ENCODE measurements around the gene CDYL.

DNA sequence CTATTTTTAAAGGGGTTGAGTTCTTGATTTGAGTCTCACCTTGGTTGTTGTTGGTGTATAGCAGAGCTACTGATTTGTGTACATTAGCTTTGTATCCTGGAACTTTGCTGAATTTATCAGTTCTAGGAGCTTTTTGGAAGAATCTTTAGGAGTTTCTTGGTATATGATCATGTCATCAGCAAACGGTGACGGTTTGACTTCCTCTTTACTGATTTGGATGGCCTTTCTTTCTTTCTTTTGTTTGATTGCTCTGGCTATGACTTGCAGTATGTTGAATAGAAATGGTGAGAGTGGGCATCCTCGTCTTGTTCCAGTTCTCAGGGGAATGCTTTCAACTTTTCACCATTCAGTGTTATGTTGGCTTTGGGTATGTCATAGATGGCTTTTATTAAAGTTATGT lies 64.0 kb downstream of the CDYL start:
- no peak for TF ChIP-seq POLR2A (IDR thresholded peaks at IDR 0.05)
- TF ChIP-seq, protein P1, sequence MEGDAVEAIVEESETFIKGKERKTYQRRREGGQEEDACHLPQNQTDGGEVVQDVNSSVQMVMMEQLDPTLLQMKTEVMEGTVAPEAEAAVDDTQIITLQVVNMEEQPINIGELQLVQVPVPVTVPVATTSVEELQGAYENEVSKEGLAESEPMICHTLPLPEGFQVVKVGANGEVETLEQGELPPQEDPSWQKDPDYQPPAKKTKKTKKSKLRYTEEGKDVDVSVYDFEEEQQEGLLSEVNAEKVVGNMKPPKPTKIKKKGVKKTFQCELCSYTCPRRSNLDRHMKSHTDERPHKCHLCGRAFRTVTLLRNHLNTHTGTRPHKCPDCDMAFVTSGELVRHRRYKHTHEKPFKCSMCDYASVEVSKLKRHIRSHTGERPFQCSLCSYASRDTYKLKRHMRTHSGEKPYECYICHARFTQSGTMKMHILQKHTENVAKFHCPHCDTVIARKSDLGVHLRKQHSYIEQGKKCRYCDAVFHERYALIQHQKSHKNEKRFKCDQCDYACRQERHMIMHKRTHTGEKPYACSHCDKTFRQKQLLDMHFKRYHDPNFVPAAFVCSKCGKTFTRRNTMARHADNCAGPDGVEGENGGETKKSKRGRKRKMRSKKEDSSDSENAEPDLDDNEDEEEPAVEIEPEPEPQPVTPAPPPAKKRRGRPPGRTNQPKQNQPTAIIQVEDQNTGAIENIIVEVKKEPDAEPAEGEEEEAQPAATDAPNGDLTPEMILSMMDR (IDR thresholded peaks at IDR 0.05): no peak

Data from suprapubic skin (tissue), 3 donors.